Stimulated activated CD8-positive, alpha-beta memory T cell treated with anti-CD3 and anti-CD28 coated beads, Interleukin-15, amount 100 ng/mL, for 48 hours (primary cell): ENCODE measurements around the gene PLD5.
"Not testable (repeated sequence)": the region's sequence is repeated elsewhere in the genome, so short reads cannot be mapped to it uniquely, and the experiment has no call there.

Experiments
- DNase-seq, 2 donors: peaks; one replicate each; pipeline ENCODE4 v3.0.0-alpha.2; 2020; ENCODE audit warnings: low read depth in 2 of 2

The PLD5 gene

GRCh38 chr1:242489545-242489944 lies 35.0 kb downstream of the PLD5 start:
- DNase-seq = no peak

DNA sequence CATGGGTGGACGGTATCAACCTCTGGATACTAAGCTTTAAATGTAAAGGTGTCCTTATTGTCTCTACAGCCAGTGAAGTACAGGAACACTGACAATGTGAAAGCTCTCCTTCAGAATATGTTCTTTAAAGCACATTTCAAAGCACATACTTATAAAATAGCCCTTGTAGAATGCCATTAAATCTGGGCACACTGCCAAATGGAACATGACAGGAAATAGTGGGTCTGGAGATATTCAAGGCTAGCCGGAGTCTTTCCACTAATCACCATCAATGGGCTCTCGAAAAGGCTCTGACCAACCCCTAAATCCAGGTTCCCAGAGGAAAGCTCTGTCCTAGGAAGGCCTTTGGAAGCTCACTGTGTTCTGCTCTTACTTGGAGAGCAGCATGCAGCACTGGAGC lies 46.6 kb downstream of the PLD5 start:
- no peak for DNase-seq

- DNase-seq = no peak
These were observed 53.7 kb downstream of the PLD5 start for GRCh38 chr1:242470774-242471173.

- DNase-seq = no peak
These were observed 55.7 kb downstream of the PLD5 start for GRCh38 chr1:242468784-242469183.

DNA sequence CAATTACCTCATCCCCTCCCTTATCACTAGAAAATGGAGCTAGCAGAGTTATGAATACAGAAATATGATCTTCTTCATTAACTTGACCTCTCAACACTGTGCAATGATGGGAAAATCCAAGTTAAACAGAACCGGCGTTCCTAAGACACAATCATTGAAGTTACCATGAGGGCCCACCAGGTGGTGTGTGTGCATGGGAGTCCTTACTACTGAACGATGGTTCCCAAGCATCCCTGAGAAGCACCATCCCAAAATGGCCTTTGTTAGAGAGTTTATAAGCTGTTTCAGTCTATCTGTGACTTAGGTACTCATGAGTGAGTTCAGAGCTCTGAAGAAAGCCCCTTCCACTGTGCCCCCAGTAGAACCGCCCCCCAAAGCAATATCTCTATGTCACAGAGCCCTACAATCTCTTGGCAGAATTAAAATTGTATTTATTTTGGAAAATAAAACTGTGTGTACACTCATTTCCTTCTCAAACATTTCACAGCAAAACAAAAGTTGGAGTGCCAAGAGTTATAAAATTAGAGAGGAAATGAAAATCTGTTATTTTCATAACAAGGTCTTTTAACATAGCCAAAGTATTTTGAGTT lies 56.8 kb downstream of the PLD5 start:
- DNase-seq = no peak

GRCh38 chr1:242462867-242463266 lies 61.6 kb downstream of the PLD5 start:
- no peak for DNase-seq

DNA sequence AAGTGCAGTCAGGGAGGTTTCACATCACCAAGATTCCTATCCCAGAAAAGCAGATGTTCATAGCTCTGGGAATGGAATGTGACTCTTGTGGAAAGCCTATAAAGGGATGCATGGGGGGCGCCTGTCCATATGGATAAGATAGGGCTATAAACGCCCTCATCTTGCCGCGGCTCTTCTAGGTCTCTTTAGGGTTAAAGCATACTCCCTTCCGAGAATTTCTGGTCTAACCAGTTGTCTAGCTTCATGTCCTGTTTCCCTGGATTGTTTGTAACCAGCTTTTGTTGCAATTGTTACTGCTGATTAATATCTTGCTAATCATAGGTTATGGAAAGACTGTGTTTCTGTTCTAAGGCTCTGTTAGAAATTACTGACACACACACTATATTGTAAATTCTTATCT lies 64.8 kb downstream of the PLD5 start:
- DNase-seq = not testable (repeated sequence)

DNA sequence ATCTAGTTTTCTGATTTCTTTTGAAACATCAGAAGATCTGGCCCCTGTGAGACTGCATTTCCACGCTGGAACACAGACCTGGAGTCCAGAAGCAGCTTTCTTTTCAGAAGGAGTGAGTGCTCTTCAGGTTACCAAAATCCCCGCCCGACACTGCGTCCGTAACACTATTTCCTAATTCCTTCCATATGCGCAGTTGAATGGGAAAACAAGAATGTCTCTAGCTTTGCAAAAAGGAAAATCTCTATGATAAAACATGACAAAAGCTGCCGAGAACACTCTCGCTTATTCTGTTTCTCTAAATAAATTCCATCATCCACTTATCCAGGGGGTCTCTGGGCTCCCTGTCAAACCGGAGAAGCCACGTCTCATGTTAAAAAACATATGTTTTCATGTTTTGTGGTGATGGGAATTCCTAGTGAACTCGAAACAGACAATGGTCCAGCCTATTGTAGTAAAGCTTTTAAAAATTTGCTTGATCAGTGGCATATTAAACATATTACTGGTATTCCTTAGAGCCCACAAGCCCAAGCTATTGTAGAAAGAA lies 67.7 kb downstream of the PLD5 start:
- DNase-seq = no peak

- DNase-seq = no peak
These were observed 69.5 kb downstream of the PLD5 start for GRCh38 chr1:242455052-242455361.

GRCh38 chr1:242454262-242455051 lies 70.0 kb downstream of the PLD5 start:
- no peak for DNase-seq

GRCh38 chr1:242452573-242452972 lies 71.9 kb downstream of the PLD5 start:
- DNase-seq = no peak

GRCh38 chr1:242449661-242450060 lies 74.8 kb downstream of the PLD5 start:
- no peak for DNase-seq

GRCh38 chr1:242448910-242449645 lies 75.4 kb downstream of the PLD5 start:
- no peak for DNase-seq

- no peak for DNase-seq
These were observed 76.8 kb downstream of the PLD5 start for GRCh38 chr1:242447689-242448088.

GRCh38 chr1:242440757-242441156 lies 83.7 kb downstream of the PLD5 start:
- no peak for DNase-seq

- no peak for DNase-seq
These were observed 89.3 kb downstream of the PLD5 start for GRCh38 chr1:242435200-242435599.

DNA sequence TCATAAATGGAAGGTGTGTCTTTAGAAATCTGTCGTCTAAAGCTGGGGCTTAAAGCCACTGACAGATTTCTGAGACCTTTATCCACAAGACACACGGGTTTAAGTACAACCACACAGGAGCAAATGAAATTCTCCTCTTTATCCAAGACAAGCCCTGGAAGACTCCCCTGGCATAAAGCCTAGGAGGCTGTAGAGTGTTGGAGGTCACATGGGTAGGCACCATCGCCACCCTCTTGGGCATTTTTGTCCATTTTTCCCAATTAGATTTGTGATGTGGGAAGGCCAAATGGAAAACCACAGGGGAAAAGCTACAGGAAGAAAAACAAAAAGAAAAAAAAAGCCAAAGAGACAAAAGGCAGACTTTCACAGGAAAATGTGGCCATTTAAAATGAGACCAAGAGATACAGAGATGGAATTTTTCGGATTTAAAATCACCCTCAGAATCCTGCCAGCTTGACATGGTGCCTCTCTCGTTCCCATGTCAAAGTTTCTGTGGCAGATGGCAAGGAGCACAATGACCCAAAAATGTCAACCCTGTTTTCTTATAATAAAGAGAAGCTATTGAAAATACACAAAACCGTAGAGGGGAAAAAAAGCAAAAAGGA lies 91.9 kb downstream of the PLD5 start:
- no peak for DNase-seq

DNA sequence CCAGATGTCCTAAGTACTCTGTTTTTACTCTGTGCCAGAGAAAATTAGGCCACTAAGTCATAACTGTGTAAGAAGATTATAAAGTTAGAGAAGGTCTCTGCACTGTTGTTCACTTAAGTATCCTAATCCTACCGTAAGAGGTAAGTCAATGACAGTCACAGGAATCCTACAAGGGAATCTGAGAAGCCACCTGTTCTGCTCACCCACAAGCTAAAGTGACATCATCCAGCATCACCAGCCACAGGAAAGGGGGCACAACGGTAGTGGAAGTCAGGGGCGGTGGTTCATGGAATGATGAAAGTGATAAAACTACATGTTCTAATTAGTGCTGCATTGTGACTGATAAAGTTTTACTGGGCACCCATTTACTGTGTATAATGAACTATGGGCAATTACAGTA lies 92.7 kb downstream of the PLD5 start:
- DNase-seq = no peak

DNA sequence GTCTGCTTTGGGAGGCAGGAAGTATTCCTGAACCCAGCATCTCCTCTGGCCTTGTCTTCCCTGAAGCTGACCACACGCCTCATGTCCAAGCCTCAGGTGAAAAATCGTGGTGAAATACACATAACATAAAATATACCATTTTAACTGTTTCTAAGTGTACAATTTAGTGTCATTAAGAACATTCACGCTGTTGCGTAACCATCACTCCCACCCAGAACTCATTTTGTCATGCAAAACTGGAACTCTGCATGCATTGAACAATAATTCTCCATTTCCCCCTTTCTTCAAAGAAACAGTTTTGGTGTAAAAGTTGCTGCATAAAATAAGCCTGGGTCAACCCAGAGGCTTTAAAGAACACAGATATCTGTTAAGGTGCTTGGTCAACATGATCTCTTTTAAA lies 93.5 kb downstream of the PLD5 start:
- DNase-seq = no peak

GRCh38 chr1:242428399-242429190 lies 95.9 kb downstream of the PLD5 start:
- DNase-seq = no peak

- DNase-seq = no peak
These were observed 97.0 kb downstream of the PLD5 start for GRCh38 chr1:242427519-242427918.
